ENCODE results near the gene JRKL. TPM values are rescaled to one million over a fixed set of nuclear protein-coding genes. Genes with fewer than 3 reads are reported as not detected.
A peak's percentile ranks its signal among the peaks of the same experiment; 100 is the strongest.

The JRKL gene
- total and polyA plus RNA-seq, 2 of the 8 experiments (the other 6 are each of a cell fraction or from before 2014, with no cell fraction given), result 1.4 to 4.9 TPM

DNA sequence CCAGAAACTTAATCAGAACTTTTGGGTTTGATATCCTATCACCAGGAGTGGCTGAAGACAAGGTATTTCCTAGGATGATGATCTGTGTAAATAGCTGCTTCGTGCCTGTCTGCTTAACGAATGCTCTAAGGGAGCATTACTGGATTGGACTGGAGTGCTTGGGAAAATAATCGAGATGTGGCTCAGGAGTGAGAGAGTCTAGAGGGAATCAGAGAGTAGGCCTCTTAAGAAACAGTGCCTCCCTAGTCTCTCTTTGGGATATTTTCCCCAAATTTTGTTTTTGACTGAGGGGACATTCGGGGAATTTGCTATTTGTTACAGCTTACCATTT lies 49.3 kb upstream of the JRKL start:
- no peaks in the 10 kb centered on the region; the same call in 1 of the 2 replicates for H3K79me1 ChIP-seq (ENCODE audit: low read depth, low read length)
- 83% methylated on average over 4 of the region's 4 CpGs; no CpG with 5 or more reads in 1 of the 2 experiments for WGBS, 2 experiments (ENCODE audit: extremely low coverage in 1 of 2, insufficient coverage in 1 of 2, insufficient read length in 1 of 2, insufficient replicate concordance in 2 of 2, low coverage in 1 of 2, low lambda C conversion rate in 2 of 2, missing lambda C conversion rate in 1 of 2)
- H4K8ac ChIP-seq (ENCODE audit: extremely low read depth, insufficient read depth, low read length), result no peak overlapping the region
- TF ChIP-seq TEAD4 (IDR thresholded peaks at IDR 0.05; ENCODE audit: low read depth, low read length) (no peak), KDM5A (IDR thresholded peaks at IDR 0.05; ENCODE audit: low read length) (no peak), SIRT6 (IDR thresholded peaks at IDR 0.05; ENCODE audit: low read length) (no peak), SP4 (IDR thresholded peaks at IDR 0.05; ENCODE audit: low read length) (no peak), POU5F1 (IDR thresholded peaks at IDR 0.05; ENCODE audit: low read depth, low read length) (no peak), USF2 (IDR thresholded peaks at IDR 0.05; ENCODE audit: low read length) (no peak), SIX5 (IDR thresholded peaks at IDR 0.05; ENCODE audit: low read depth, low read length) (no peak), MAFK (IDR thresholded peaks at IDR 0.05; ENCODE audit: low read depth, low read length) (no peak), CHD2 (IDR thresholded peaks at IDR 0.05; ENCODE audit: low read length) (no peak)
- no peak overlapping the region for H3K27ac ChIP-seq (ENCODE audit: low read depth, low read length)
- H3K18ac ChIP-seq (ENCODE audit: extremely low read depth, low read length), result no peak overlapping the region
- H3K56ac ChIP-seq (replicated peaks; ENCODE audit: insufficient read length, low read depth, low read length), result no peak overlapping the region
- H3K4me1 ChIP-seq (replicated peaks in 1 of 4; ENCODE audit: control insufficient read depth in 3 of 4, insufficient read depth in 4 of 4, low read length in 3 of 4), result peaks cover 0 to 27% (median 11%) of the 10 kb centered on the region in 4 experiments; a peak in 6 of 7 replicates
- H3K9me3 ChIP-seq (ENCODE audit: insufficient read depth in 2 of 2, low read depth in 1 of 2, low read length in 1 of 2), result no peaks in the 10 kb centered on the region
- no peak overlapping the region; a peak in 1 of 4 replicates for H3K4me2 ChIP-seq (ENCODE audit: insufficient read depth in 1 of 2, low read depth in 2 of 2, low read length in 2 of 2)
- H4K20me1 ChIP-seq (replicated peaks in 1 of 2; ENCODE audit: control insufficient read depth in 1 of 2, insufficient read depth in 2 of 2, low read length in 2 of 2), result no peaks in the 10 kb centered on the region
- no peak overlapping the region for H3K4ac ChIP-seq (replicated peaks; ENCODE audit: insufficient read length, low read depth, low read length)
- no peak overlapping the region for H2BK12ac ChIP-seq (ENCODE audit: low read depth, low read length)
- POLR2A ChIA-PET (ENCODE audit: partially characterized antibody), result interaction anchor here (1.1 to 3.3 kb wide), 2 partner anchors 8 to 15 kb away, joined by 3 to 13 read pairs; no protein-coding TSS in a partner anchor
- DNase-seq (ENCODE audit: low read depth in 1 of 2, low spot score in 2 of 2) (no peak), FAIRE-seq (no peak)
- no peak overlapping the region for H3K9ac ChIP-seq (replicated peaks in 1 of 4; ENCODE audit: extremely low read depth in 1 of 4, low read depth in 3 of 4, low read length in 3 of 4)
- no peak overlapping the region for H4K91ac ChIP-seq (replicated peaks; ENCODE audit: insufficient read length, low read length)
- H2BK15ac ChIP-seq (ENCODE audit: low read length), result peak overlapping the region; percentile 54; the same call in 1 of the 2 replicates
- H3K4me3 ChIP-seq (ENCODE audit: extremely low read depth in 1 of 4, insufficient read depth in 2 of 4, low read depth in 3 of 4, low read length in 4 of 4), result no peak overlapping the region
- peaks cover 0 to 3% (median 0%) of the 10 kb centered on the region in 4 experiments; a peak in 1 of 7 replicates for H3K27me3 ChIP-seq (replicated peaks in 1 of 4; ENCODE audit: control insufficient read depth in 3 of 4, extremely low read depth in 1 of 4, insufficient read depth in 3 of 4, low read length in 3 of 4)
- no peak overlapping the region for H4K5ac ChIP-seq (ENCODE audit: insufficient read length, low read depth, low read length)
- H3K36me3 ChIP-seq (ENCODE audit: control insufficient read depth in 2 of 4, insufficient read depth in 4 of 4, low read length in 3 of 4), result no peaks in the 10 kb centered on the region
- H3K23ac ChIP-seq (ENCODE audit: insufficient read length), result no peak overlapping the region
- H2BK120ac ChIP-seq (replicated peaks; ENCODE audit: low read depth, low read length), result no peak overlapping the region
- H3K79me2 ChIP-seq (ENCODE audit: control insufficient read depth in 1 of 2, insufficient read depth in 2 of 2, low read length in 2 of 2), result peaks cover 0 to 22% of the 10 kb centered on the region in 2 experiments; a peak in 2 of 4 replicates
- no peak overlapping the region for H2BK20ac ChIP-seq (ENCODE audit: low read length)
- H3K14ac ChIP-seq (ENCODE audit: insufficient read length), result no peak overlapping the region
- H2AK5ac ChIP-seq (ENCODE audit: low read depth, low read length), result no peak overlapping the region
- peaks cover 6% of the 10 kb centered on the region; the same call in 1 of the 2 replicates for H3K23me2 ChIP-seq (ENCODE audit: low read depth, low read length)
- H2BK5ac ChIP-seq (ENCODE audit: low read depth, low read length), result no peak overlapping the region
- no peak overlapping the region for H2AFZ ChIP-seq (ENCODE audit: low read length)
- CTCF ChIA-PET (ENCODE audit: partially characterized antibody), result interaction anchor here (0.5 to 7.7 kb wide), 11 partner anchors 9 to 492 kb away, joined by 3 to 49 read pairs (median 3); no protein-coding TSS in a partner anchor
